Endothelial cell of umbilical vein (primary cell): Measurements from ENCODE around the gene TBC1D5. TPM values are rescaled to one million over a fixed set of nuclear protein-coding genes. Genes with fewer than 3 reads are reported as not detected.

Experiments used
- BruUV-seq: library from RNA; stranded (reverse); fragments of 400-500 nt; replicated peaks from 2 replicates; lab custom pipeline; 2021; lab: Mats Ljungman, UMichigan
- CTCF ChIA-PET: fragments of 300-600, 350-600 bp; sonication (Branson Sonifier 250); formaldehyde crosslinking; loops from one replicate; lab custom pipeline; 2021; ENCODE audit warnings: antibody characterized with exemption, inconsistent platforms; lab: Charles Lee
- POLR2A ChIA-PET: fragments of 300-600, 350-600 bp; sonication (Branson Sonifier 250); formaldehyde crosslinking; loops from one replicate; lab custom pipeline; 2021; ENCODE audit warnings: antibody characterized with exemption, inconsistent platforms; lab: Charles Lee
- DNase-seq: peaks from one replicate; pipeline ENCODE4 v3.0.0-alpha.2; 2011; ENCODE audit warnings: low read depth, low spot score
- FAIRE-seq: peaks from 2 replicates; lab custom pipeline; 2011; peaks lifted over from hg19 to GRCh38; lab: Jason Lieb, UNC
- H2AFZ ChIP-seq: 2 replicates; pipeline ENCODE4 v1.6.0; 2012; ENCODE audit warnings: low read depth, low read length, control low read depth, inconsistent platforms
- H3K27ac ChIP-seq: 2 replicates; pipeline ENCODE4 v1.5.1; 2011; ENCODE audit warnings: low read depth, mild to moderate bottlenecking, control low read depth, low read length, moderate library complexity; ENCODE audit not compliant: insufficient read depth
- H3K27me3 ChIP-seq, 2 experiments: 2 replicates each; pipeline versions ENCODE4 v1.6.0 to v1.6.1; 2011; ENCODE audit warnings: low read length in 2 of 2, mixed read lengths in 1 of 2; ENCODE audit not compliant: control insufficient read depth in 2 of 2, insufficient read depth in 2 of 2
- H3K36me3 ChIP-seq, 2 experiments: 2 replicates in 1 of 2; 3 replicates in 1 of 2; pipeline ENCODE4 v1.5.1; 2011; ENCODE audit warnings: low read length in 2 of 2, mild to moderate bottlenecking in 1 of 2, moderate library complexity in 1 of 2; ENCODE audit not compliant: control insufficient read depth in 2 of 2, insufficient read depth in 2 of 2; ENCODE audit errors: extremely low read depth in 1 of 2
- H3K4me1 ChIP-seq: 3 replicates; pipeline ENCODE4 v1.5.1; 2011; ENCODE audit warnings: mild to moderate bottlenecking, low read length; ENCODE audit not compliant: control insufficient read depth, insufficient read depth; ENCODE audit errors: extremely low read depth
- H3K4me2 ChIP-seq: 2 replicates; pipeline ENCODE4 v1.6.1; 2011; ENCODE audit warnings: low read length, control low read depth, mixed read lengths; ENCODE audit not compliant: insufficient read depth
- H3K4me3 ChIP-seq, 3 experiments: fragments of 200-600 bp in 1 of 3; sonication (generic), shearing (Covaris generic) in 1 of 3; replicated peaks in 1 of 3; 2 replicates each; pipeline ENCODE4 v1.5.1; 2011 to 2016; ENCODE audit warnings: control low read depth in 3 of 3, low read length in 3 of 3, mild to moderate bottlenecking in 2 of 3, inconsistent platforms in 1 of 3, low read depth in 1 of 3, moderate library complexity in 1 of 3; ENCODE audit not compliant: insufficient read depth in 1 of 3
- H3K79me2 ChIP-seq: 2 replicates; pipeline ENCODE4 v1.6.0; 2012; ENCODE audit warnings: low read length, inconsistent platforms; ENCODE audit not compliant: control insufficient read depth, insufficient read depth
- H3K9ac ChIP-seq: replicated peaks from 2 replicates; pipeline ENCODE3; 2011; ENCODE audit warnings: low read length, control low read depth; ENCODE audit not compliant: insufficient read depth; ENCODE audit errors: extremely low read depth
- H3K9me1 ChIP-seq: replicated peaks from 3 replicates; pipeline ENCODE4 v1.6.0; 2011; ENCODE audit warnings: mild to moderate bottlenecking, low read length; ENCODE audit not compliant: control insufficient read depth, insufficient read depth; ENCODE audit errors: extremely low read depth
- H3K9me3 ChIP-seq: replicated peaks from 2 replicates; pipeline ENCODE4 v1.5.1; 2012; ENCODE audit warnings: low read length, inconsistent platforms; ENCODE audit not compliant: control insufficient read depth, insufficient read depth
- H4K20me1 ChIP-seq: replicated peaks from 2 replicates; pipeline ENCODE3; 2011; ENCODE audit warnings: mild to moderate bottlenecking, low read length; ENCODE audit not compliant: control insufficient read depth, insufficient read depth; ENCODE audit errors: extremely low read depth
- EZH2 ChIP-seq: IDR thresholded peaks from 2 replicates; pipeline ENCODE4 v1.6.1; 2012; ENCODE audit warnings: borderline replicate concordance, low read depth, mild to moderate bottlenecking, moderate library complexity, low read length, inconsistent platforms; ENCODE audit not compliant: severe bottlenecking
- FOS ChIP-seq: IDR thresholded peaks from 2 replicates; pipeline ENCODE4 v1.6.1; 2011; ENCODE audit warnings: mild to moderate bottlenecking, low read length, moderate library complexity, borderline replicate concordance; ENCODE audit not compliant: insufficient read depth
- GATA2 ChIP-seq: IDR thresholded peaks from 2 replicates; pipeline ENCODE4 v1.7.0; 2011; ENCODE audit warnings: low read depth, mild to moderate bottlenecking, moderate library complexity, mixed read lengths, low read length; ENCODE audit not compliant: insufficient read length, insufficient read depth
- JUN ChIP-seq: IDR thresholded peaks from 2 replicates; pipeline ENCODE4 v1.6.1; 2011; ENCODE audit warnings: borderline replicate concordance, low read depth; ENCODE audit not compliant: insufficient read length, insufficient read depth
- MYC ChIP-seq: IDR thresholded peaks from one replicate; pipeline ENCODE4 v1.6.1; 2011; ENCODE audit warnings: mild to moderate bottlenecking, low read depth, low read length
- POLR2A ChIP-seq: IDR thresholded peaks from 2 replicates; pipeline ENCODE4 v1.6.1; 2012; ENCODE audit warnings: low read depth, mild to moderate bottlenecking, control low read depth, low read length
- POLR2AphosphoS5 ChIP-seq: IDR thresholded peaks from 2 replicates; pipeline ENCODE4 v1.6.1; 2012; ENCODE audit warnings: low read depth, mild to moderate bottlenecking, control low read depth, low read length, moderate library complexity; ENCODE audit not compliant: insufficient read depth
- dilution Hi-C: fragments of 300-500 bp; cut with MboI; formaldehyde crosslinking; loops from one replicate; pipeline ENCODE4 v1.15.0; 2019; ENCODE audit warnings: low sequenced_read_pairs; ENCODE audit not compliant: extremely low pct_ligation_motif_present
- intact Hi-C: fragments of 100-400 bp; cut with micrococcal nuclease; formaldehyde crosslinking; loops from one replicate; pipeline ENCODE4 v1.10.0; 2022
- polyA plus RNA-seq, 4 experiments: library from polyadenylated mRNA; depleted of rRNA in 3 of 4; stranded (reverse) in 3 of 4; unstranded in 1 of 4; fragments of >200 nt; gene quantifications; 2 replicates each; pipeline versions ENCODE4 v1.2.1 to v1.2.3, GENCODE V29; 2011 to 2012; ENCODE audit warnings: missing spikeins in 1 of 4
- total RNA-seq: library from RNA; stranded (reverse); gene quantifications from 2 replicates; pipeline ENCODE4 v1.2.3, GENCODE V29; 2021
- TF ChIP-seq, protein P1 (sequence below), 2 donors: IDR thresholded peaks; 1 replicate in 1 of 2; 2 replicates in 1 of 2; pipeline ENCODE4 v1.5.1; 2011; ENCODE audit warnings: low read length in 2 of 2, mild to moderate bottlenecking in 2 of 2, moderate library complexity in 2 of 2, control low read depth in 1 of 2, inconsistent platforms in 1 of 2, low read depth in 1 of 2; ENCODE audit not compliant: insufficient read depth in 1 of 2; ENCODE audit errors: extremely low read depth in 1 of 2
- TF ChIP-seq, protein P2 (sequence below): IDR thresholded peaks from 2 replicates; pipeline ENCODE4 v1.6.1; 2011; ENCODE audit not compliant: insufficient read depth, insufficient read length

The TBC1D5 gene
- total and polyA plus RNA-seq, 2 donors (not counting 3 experiments of a cell fraction or from before 2014, with no cell fraction given): 17.5 to 44.7 TPM

DNA sequence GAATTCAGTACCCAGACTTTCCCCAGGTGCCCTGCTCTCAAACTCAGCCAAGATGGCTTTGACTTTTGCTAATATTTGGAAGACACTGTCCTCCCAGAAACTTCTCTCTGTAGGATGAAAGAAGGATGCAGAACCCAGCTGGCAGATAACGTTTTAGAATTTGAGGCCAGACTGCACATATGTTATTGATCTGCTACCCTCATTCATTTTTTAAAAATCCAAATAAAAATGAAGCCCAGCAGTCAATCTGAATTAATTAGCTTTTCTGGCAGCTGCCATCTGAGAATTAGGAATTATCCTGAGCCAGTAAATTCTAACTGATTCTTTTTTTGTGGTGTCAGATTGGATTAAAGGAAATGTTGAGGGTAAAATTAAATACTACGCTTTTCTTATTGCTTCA lies 621.1 kb downstream of the TBC1D5 start:
- Histone ChIP-seq H3K27me3 (no peaks in the 10 kb centered on the region), H4K20me1 (no peaks in the 10 kb centered on the region), H3K79me2 (no peaks in the 10 kb centered on the region), H3K36me3 (no peaks in the 10 kb centered on the region), H3K4me2 (no peak overlapping the region), H3K27ac (no peak overlapping the region), H3K4me1 (no peaks in the 10 kb centered on the region), H3K4me3 (no peak overlapping the region), H3K9ac (no peak overlapping the region), H3K9me3 (no peaks in the 10 kb centered on the region), H2AFZ (no peak overlapping the region), H3K9me1 (no peaks in the 10 kb centered on the region)
- TF ChIP-seq FOS (no peak), GATA2 (no peak), EZH2 (no peak), POLR2A (no peak), MYC (no peak), JUN (no peak), POLR2AphosphoS5 (no peak)
- TF ChIP-seq, protein P1, sequence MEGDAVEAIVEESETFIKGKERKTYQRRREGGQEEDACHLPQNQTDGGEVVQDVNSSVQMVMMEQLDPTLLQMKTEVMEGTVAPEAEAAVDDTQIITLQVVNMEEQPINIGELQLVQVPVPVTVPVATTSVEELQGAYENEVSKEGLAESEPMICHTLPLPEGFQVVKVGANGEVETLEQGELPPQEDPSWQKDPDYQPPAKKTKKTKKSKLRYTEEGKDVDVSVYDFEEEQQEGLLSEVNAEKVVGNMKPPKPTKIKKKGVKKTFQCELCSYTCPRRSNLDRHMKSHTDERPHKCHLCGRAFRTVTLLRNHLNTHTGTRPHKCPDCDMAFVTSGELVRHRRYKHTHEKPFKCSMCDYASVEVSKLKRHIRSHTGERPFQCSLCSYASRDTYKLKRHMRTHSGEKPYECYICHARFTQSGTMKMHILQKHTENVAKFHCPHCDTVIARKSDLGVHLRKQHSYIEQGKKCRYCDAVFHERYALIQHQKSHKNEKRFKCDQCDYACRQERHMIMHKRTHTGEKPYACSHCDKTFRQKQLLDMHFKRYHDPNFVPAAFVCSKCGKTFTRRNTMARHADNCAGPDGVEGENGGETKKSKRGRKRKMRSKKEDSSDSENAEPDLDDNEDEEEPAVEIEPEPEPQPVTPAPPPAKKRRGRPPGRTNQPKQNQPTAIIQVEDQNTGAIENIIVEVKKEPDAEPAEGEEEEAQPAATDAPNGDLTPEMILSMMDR (IDR thresholded peaks at IDR 0.05; ENCODE audit: extremely low read depth in 1 of 2, insufficient read depth in 1 of 2, low read depth in 1 of 2, low read length in 2 of 2): no peak
- TF ChIP-seq, protein P2, sequence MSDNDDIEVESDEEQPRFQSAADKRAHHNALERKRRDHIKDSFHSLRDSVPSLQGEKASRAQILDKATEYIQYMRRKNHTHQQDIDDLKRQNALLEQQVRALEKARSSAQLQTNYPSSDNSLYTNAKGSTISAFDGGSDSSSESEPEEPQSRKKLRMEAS: no peak
- POLR2A ChIA-PET: no interaction called here
- intact Hi-C loops (no loop called here), dilution Hi-C loops (no loop called here)
- no peak for DNase-seq
- BruUV-seq: no TSS peak
- CTCF ChIA-PET: no interaction called here
- FAIRE-seq: no peak
